ENCODE results near the gene PLTP.
"Not testable (repeated sequence)": the region's sequence is repeated elsewhere in the genome, so short reads cannot be mapped to it uniquely, and the experiment has no call there.

PLTP gene

DNA sequence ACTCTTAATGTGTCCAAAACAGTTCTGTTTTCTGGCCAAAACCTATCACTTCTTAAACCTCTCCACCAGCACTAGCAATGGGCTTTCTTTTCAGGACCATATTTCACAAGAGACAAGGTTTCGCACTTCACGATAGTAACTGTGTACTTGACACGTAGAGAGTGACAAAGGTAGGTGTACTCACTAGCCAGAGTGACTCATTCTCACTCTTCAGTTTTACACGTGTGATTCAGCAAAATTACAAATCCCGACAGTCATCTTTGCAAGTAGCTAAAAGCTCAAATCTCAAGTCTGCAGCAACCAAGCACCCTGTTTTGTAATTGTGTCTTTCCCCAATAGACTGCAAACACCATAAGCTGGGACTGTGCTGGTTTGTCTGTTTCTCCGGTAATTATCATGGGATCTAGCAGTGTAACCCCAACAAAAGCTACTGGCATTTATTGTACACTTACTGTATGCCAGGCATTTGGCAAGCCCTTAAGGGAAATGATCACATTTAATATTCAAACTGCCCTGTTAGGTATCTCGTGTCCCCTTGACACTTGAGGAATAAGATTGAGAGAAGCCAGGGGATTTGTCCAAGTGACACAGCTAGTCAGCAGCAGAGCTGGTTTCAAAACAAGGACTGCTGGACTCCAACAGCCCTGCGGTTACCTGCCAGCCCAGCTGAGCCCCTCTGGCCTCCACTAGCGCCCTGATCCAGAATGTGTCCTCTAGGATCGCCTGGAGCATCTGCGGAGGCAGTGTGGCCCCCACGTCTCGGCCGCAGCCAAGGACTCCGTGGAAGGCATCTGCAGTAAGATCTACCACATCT, 32.4 kb upstream of the PLTP start:
- no peak for DNase-seq

DNA sequence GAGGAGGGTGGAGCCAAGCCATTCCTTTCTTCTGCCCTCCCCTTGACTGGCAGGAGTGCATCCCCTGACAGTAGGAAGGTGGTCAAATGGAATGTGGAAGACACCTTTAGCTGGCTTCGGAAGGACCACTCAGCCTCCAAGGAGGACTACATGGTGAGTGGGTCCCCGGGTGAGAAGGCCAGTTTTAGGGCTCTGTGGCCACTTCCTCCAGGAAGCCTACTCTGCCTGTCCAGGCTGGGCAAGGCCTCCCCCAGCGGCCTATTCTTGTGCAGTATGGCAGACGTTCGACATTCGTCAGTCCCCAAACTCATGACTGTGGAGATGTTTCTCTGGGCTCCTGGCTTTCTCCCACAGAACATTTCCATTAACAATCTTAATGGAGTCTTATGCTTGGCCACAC, 31.7 kb upstream of the PLTP start:
- DNase-seq: no peak

DNA sequence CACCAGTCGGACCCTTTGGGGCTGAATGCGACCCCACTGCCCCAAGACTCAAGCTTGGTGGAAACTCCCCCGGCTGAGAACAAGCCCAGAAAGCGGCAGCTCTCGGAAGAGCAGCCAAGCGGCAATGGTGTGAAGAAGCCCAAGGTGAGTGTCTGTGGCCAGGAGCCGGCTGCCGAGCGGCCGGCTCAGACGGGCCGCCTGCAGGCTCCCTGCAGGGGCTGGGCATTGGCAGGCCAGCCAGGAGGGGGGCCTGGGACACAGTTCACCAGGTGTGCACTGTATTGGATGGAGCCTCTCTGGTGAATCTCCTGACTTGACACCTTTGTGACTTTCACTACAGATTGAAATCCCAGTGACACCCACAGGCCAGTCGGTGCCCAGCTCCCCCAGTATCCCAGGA, 28.5 kb upstream of the PLTP start:
- no peak for DNase-seq

DNA sequence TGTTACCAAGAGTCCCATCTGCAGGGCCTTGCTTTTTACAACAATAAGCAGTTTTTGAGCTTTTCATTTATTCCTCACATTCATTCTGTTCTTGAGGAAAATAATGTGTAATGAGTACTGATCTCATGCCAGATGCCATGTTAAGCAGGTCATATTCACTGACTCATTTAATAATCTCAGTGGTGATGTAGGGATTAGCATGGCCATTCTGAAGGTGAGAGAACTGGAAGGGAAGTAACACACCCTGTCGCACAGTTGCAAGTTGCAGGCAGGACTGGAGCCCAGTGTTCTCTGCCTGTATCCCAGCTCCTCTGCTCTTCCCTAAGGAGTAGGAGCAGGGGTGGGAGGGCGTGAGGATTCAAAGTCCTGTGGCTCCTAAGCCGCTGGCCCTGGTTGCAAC, 28.1 kb upstream of the PLTP start:
- DNase-seq: no peak

DNA sequence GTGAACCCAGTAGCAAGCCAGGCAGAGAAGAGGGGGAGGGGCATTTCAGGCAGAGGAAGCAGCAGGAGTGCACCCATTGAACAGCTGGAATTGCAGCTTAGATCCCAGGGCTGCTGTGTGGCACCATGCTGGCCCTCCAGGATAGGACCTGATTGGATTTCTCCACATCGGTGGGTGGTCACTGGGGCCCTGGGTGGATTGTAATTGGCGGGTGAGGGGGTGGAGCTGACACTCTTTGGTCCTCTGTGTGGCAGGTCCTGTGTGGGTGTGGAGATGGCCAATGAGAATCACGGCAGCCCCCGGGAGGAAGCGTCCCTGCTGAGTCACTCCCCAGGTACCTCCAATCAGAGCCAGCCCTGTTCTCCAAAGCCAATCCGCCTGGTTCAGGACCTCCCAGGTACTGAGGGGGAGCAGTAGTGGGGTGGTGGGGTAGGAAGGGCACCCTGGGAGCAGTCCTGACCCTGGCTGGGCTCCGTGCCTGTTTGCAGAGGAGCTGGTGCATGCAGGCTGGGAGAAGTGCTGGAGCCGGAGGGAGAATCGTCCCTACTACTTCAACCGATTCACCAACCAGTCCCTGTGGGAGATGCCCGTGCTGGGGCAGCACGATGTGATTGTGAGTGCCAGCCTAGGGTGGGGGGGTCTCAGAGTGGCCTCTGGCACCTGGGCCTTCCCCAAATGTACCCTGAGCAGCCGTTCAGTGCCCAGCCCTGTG, 26.9 kb upstream of the PLTP start:
- no peak for DNase-seq

DNA sequence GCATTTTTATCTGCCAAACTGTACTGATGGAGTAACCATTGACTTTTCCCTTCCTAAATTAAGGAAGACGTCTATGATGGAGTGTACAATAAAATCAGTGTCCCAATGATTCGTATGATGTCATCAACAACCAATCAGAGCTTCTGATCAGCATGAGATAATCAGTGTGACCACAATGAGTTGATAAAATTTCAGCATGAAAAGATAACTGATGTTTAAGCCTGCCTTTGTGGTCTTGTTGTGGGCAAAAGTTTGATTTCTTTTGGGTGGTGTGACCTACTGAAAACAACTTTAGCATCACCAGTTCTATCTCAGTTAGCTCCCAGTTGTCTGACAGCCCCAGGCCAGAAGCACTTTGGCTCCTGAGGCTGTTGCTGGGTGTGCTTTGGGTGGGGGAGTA, 25.8 kb upstream of the PLTP start:
- DNase-seq: no peak

- DNase-seq: no peak
Measured at GRCh38 chr20:45935416-45936046, 23.6 kb upstream of the PLTP start.

DNA sequence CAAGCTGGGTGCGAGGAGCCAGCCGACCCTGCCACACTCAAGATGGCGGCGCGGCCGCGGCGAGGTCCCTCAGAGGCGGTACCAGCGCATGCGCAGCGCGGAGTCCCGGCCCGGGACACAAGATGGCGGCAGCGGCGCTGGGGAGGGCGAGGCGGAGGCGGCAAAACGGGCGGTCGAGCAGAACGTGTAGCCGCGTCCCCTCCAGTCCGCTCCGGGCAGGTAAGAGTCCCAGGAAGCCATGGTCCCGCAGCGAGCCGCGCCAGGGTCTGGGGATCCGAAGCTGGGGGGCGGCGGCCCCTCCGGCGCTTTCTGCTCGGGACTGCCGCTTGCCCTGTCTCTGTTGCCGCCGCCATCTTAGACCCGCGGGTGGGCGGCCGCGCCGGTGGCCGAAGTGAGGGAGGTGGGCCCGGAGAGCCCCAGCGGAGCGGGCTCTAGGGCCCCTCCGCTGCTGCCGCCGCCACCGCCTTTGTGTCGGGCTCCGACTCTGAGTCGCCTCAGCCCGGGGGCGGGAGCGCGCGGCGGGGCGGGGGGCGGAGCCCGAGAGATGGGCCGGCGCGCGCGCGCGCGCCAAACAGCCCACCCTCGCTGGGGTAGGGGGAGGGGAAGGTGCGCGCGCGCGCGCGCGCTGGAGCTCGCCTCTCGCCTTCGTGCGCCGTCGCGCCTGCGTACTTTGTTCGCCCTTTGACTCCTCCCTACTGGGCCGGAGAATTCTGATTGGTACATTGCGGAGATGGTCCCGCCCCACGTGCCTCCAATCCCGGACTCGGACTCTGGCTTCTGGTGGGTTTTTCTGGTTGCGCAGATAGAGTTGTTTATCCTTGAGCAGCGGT, 22.8 kb upstream of the PLTP start, which contains the start of gene PCIF1:
Gene PCIF1 (plus strand): TSS at position 98 of the 830 bp plus-strand sequence. CDS start 4,317 bp downstream, outside the sequence.
- DNase-seq: peak; percentile 89 to 97

DNA sequence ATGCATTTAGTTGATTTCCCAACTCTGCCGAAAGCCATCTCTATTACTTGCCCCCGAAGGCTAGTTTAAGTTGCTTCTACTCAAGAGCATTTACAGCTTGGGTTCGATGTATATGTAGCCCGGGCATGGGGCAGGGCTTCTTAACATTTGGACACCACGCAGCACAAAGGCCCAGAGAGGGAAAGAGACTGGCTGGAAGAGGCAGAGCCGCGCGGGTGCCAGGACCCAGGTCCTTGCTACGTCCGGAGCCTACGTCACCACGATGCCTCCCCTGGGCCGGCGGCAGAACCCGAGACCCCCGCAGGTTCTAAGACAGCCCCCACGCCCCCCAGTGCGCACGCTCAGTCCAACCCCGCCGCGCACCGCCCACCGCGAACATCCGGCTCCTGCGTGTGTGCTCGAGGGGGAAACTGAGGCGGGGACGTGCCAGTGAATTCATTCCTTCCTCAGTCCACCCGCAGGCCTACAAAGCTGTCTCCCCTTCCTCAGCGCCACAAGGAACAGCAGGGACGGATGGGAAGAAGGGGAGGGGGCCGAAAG, 22.2 kb upstream of the PLTP start:
- DNase-seq: peak in 1 of 2 experiments; percentile 48

GRCh38 chr20:45933266-45934045, 21.5 kb upstream of the PLTP start:
- peak; percentile 48 to 61 for DNase-seq

- DNase-seq: not testable (repeated sequence)
Measured at GRCh38 chr20:45931680-45932079, 19.7 kb upstream of the PLTP start.

GRCh38 chr20:45927071-45927878, 15.3 kb upstream of the PLTP start:
- DNase-seq: no peak

DNA sequence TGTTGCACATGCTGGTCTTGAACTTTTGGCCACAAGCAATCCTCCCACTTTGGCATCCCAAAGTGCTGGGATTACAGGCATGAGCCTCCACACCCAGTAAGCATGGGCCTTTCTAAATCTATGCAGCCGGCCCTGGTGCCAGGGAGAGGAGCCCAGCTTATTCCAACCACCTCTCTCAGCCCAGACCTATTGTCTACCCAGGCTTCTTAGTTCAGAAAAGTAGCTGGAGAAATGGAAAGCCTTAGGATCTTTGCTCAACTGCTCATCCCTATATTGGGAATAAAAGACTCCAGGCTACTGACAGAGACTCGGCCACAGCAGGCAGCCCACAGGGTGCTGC, 14.7 kb upstream of the PLTP start:
- no peak for DNase-seq

DNA sequence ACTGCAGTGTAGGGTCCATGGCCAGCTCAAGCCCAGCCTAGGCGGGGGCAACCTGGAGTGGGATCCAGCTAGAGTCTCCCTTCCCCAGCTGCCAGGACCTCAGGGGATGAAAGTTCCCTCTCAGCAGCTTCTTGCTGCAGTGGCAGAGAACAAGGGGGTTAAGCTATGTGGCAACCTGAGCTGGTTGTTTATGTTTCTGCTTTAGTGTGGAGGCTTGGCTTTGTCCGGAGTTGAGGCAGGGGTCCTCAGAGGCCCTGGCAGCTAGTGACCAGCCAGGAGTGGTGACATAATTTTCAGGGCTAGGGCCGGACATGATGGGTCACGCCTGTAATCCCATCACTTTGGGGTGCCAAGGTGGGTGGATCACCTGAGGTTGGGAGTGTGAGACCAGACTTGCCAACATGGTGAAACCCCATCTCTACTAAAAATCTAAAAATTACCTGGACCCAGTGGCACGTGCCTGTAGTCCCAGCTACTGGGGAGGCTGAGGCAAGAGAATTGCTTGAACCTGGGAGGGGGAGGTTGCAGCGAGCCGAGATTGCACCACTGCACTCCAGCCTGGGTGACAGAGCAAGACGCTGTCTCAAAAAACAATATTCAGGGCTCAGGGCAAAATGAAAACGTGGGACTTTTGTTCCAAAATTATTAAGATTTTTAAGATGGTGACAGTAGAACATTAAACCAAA, 14.0 kb upstream of the PLTP start:
- DNase-seq: no peak

DNA sequence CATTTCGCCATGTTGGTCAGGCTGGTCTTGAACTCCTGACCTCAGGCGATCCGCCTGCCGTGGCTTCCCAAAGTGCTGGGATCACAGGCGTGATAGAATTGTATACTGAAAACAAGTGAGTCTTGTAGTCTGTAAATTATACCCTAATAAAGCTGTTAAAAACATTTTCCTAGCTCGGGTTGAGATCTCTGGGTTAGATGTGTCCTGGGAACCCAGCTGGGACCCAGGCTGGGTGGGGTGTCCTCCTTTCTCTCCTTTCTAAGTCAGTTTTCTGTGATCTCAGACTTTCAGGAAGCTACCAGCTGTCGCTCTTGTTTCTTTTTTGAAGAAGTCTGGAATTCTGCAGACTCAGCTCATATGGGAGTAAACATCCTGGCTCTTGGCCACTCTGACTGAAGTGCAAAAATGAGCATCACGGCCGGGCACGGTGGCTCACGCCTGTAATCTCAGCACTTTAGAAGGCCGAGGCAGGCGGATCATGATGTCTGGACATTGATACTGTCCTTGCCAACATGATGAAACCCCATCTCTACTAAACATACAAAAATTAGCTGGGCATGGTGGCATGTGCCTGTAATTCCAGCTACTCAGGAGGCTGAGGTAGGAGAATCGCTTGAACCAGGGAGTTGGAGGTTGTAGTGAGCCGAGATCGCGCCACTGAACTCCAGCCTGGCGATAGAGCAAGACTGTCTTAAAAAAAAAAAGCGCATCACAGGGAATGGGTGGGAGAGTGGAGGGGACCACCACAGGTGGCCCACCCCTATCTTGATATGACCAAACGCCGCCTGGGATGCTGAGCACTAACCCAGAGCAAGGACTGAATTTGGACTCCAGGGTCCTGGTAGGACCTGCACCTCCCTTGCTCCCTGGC, 12.7 kb upstream of the PLTP start:
- DNase-seq: no peak

GRCh38 chr20:45921337-45922189, 9.6 kb upstream of the PLTP start:
- no peak for DNase-seq

DNA sequence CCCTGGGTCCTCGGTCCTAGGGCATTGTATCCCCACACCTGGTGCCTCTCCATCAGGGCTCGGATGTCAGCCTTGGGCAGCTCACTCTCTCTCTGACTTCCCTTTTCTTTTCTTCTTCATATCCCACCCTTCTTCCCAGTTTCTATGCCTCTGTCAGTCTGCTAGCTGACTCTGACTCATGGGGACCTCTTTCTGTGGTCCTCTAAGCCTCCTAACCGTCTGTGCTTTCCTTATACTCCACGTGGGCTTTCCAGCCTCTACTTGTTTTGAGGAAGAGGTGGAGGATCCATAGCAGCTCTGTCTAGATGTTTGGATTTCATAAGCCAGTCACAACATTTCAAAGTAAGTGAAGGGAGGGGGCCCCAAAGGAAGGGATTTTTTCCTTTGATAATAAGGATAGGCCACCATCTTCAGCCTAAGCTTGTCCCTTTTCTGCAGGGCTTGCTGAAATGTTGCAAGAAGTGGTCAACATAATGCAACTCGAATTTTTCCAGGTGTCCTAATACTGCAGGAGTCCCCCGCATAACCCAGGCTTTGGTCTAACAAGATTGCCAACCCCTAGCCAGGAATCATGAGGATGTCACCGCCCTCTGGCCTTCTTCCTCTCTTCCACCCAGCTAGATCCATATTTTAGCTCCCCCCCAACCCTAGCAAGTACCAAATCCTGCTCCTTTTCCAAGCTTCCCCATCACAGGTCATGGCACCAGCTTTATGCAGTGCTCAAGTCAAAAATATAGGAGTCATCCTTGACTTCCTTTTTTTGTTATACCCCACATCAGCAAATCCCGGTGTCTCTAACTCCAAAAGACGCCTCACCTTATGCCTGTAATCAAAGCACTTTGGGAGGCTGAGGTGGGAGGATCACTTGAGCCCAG, 8.7 kb upstream of the PLTP start:
- no peak for DNase-seq
